Caki2 (cell line): ENCODE results near the gene SLC22A16. TPM values are rescaled to one million over a fixed set of nuclear protein-coding genes. Genes with fewer than 3 reads are reported as not detected.
"Not testable (repeated sequence)": the region's sequence is repeated elsewhere in the genome, so short reads cannot be mapped to it uniquely, and the experiment has no call there.

Experiments used
- DNase-seq: peaks from one replicate; pipeline ENCODE4 v3.0.0-alpha.2; 2015; ENCODE audit warnings: low read depth
- in situ Hi-C: cut with HindIII; loops from 2 replicates; pipeline ENCODE4 v1.10.0; 2016; ENCODE audit warnings: low sequenced_read_pairs, low pct_unique_long_range_greater_than_20kb, mixed read lengths
- total RNA-seq: library from RNA; depleted of rRNA; stranded (reverse); fragments of >200 nt; shearing (Covaris generic); gene quantifications from 2 replicates; pipeline ENCODE4 v1.2.3, GENCODE V29; 2014; ENCODE audit warnings: low replicate concordance; rRNA removed

SLC22A16 gene, protein sequence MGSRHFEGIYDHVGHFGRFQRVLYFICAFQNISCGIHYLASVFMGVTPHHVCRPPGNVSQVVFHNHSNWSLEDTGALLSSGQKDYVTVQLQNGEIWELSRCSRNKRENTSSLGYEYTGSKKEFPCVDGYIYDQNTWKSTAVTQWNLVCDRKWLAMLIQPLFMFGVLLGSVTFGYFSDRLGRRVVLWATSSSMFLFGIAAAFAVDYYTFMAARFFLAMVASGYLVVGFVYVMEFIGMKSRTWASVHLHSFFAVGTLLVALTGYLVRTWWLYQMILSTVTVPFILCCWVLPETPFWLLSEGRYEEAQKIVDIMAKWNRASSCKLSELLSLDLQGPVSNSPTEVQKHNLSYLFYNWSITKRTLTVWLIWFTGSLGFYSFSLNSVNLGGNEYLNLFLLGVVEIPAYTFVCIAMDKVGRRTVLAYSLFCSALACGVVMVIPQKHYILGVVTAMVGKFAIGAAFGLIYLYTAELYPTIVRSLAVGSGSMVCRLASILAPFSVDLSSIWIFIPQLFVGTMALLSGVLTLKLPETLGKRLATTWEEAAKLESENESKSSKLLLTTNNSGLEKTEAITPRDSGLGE
- total RNA-seq = not detected in 2 replicates

DNA sequence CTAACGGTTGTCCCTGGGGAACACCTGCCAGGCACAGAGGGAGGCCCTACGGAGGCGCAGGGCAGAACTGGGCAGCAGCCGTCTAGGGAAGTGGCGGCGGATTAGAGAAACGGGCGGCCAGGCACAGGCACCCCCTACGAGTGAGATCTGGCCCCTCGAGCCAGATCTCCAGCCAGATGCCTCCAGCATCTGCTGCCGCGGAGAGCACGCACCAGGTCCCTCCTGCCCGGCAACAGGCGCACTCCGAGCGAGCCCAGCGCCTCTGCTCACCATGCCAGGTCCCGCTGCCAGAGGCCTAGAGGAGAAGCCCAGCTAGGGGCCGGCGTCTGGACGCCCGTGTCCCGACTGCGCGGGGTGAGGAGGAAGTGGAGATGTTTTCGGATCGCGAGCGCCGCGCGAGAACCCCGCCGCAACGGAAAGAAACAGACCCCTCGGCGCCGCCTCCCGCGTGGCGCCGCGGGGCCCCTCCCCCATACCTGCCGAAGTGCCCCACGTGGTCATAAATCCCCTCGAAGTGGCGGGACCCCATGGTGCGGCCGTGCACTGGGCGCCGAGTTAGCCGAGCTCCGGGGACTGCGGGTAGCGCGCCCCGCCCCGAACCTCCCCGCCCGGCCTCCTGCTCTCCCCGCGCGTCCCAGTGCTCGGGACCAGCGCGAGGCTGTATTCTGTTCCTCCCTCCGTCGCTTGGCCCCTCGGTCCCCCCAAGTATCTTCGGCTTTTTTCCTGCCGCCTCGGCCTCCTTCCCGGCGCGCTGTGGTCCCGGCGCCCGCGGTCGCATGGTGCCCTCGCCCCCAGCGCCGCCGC is at the start of gene SLC22A16:
Gene SLC22A16 (minus strand): TSS at position 568 of the 804 bp plus-strand sequence. CDS start 39 bp downstream, at position 529.
- no peak for DNase-seq
- in situ Hi-C loops = no loop called here

DNA sequence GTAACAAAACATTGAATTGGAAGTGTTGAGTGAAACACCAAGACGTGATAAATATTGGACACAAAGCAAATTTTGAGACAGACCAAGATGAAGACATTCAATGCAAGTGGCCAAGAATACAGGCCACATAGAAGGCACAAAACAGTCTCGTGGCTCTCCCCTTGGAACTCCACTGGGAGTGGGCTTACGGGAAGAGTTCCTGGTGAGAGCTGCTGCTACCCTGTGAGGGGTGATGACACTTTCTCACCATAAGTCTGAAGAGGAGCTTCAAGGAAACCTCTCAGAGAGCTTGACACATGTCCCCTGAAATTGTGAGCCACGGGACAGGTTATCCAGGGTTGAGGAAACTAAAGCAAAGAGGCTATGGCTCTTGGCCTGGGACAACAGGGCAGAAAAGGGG is 48.6 kb upstream of the SLC22A16 start:
- DNase-seq = no peak
- in situ Hi-C loops = no loop called here

DNA sequence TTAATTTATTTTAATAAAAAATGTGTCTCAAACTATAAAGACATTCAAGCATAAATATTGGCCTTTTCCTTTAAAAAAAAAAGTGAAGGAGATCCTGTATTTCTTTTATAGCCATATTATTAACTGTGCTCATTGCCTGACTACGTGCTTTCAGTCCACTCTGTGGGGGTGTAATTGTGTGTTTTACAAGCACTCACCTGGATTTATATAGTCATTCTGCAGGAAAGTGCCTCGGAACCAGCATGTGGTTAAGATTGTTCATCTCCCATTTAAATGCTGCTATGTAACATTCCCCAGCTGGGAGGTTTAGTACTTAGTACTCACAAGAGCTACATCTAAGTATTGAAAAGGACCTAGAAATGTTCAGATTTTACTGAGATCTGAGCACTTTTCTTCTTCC is 47.9 kb upstream of the SLC22A16 start:
- DNase-seq = no peak
- in situ Hi-C loops = no loop called here

DNA sequence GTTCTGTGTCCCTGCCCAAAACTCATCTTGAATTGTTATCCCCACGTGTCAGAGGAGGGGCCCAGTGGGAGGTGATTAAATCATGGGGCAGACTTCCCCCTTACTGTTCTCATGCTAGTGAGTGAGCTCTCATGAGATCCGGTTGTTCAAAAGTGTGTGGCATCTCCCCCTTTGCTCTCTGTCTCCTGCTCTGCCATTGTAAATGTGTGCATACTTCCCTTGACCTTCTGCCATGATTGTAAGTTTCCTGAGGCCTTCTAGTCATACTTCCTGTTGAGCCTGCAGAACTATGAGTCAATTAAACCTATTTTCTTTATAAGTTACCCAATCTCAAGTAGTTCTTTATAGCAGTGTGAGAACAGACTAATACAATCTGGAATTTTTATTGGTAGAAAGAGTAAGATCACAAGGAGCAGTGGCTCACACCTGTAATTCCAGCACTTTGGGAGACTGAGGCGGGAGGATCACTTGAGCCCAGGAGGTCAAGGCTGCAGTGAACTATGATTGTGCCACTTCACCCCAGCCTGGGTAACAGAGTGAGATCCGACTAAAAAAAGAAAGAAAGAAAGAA is 47.1 kb upstream of the SLC22A16 start:
- in situ Hi-C loops = no loop called here
- DNase-seq = no peak

DNA sequence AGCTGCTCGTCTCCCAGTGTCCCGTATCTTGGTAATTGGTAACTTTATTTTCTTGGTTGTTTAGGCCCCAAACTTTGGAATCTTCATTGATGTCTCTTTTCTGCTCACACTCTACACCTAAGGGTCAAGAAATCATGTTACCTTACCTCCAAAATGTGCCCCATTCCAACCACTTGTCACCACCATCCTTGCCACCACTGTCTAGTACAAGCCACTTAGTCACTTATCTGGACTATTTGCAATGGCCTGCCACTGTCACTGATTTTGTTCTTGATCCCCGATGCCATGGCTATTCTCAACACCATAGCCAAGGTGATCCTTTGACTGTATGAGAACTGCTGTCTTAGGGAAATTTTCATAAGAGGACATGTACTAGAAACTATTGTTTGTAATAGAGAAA is 46.0 kb upstream of the SLC22A16 start:
- in situ Hi-C loops = no loop called here
- DNase-seq = no peak

DNA sequence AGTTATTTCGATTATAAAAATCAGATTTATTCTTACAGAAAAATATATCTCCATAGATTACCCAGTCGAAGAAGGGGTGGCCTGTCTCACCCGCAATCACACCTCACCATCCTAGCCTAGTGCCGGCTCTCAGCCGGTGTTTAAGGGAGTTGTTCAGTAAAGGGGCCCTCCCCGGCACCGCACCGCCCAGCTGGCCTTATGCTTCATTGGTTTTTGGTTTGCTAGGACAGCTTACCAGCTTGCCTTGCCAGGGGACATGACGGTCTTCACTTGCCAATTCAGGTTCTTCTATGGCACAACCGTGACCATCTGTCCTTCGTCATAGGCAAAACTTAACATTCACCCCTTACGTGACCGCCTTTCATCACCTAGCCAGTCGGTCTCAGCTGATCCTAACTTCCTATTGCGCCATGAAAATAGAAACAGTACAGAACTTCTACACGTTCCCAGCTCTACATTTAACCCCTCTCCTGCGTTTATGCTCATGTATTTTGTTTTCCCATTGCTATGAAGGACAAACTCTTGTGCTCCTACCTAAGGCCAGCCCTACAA is 44.7 kb upstream of the SLC22A16 start:
- DNase-seq = no peak
- in situ Hi-C loops = no loop called here

DNA sequence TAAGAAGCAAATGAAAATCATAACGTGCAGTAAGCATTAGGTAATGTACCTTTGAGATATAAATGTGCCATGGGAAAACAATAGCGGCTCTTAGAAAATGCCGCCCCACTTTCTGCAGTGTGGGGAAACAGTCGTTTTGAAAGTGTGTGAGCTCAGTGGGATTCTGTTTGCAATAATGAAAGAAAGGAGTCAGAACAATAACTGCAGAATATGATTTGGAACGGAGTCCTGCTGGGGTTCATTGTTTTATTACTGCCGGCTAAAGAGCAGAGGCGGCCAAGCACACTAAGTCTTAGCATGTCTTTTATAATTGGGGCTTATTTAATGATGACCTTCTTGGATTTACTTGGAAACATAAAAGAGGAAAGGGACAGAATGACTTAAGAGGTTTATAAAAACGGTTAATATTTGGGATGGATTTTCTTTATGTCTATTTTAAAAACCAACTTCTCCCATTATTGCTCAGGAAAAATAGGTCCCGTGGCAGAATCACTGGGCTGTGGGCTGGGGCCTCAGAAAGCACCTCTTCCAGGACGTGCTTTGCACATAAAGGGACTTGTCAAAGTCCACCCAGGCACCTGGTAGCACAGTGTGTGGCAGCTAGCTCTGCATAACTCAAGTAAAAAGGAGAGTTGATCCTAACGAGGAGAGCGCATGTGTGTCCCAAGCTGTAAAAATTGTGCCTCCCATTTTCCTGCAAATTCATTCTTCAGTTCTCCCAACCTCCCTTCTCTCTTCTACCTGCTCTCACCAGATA is 44.0 kb upstream of the SLC22A16 start:
- DNase-seq = no peak
- in situ Hi-C loops = no loop called here

DNA sequence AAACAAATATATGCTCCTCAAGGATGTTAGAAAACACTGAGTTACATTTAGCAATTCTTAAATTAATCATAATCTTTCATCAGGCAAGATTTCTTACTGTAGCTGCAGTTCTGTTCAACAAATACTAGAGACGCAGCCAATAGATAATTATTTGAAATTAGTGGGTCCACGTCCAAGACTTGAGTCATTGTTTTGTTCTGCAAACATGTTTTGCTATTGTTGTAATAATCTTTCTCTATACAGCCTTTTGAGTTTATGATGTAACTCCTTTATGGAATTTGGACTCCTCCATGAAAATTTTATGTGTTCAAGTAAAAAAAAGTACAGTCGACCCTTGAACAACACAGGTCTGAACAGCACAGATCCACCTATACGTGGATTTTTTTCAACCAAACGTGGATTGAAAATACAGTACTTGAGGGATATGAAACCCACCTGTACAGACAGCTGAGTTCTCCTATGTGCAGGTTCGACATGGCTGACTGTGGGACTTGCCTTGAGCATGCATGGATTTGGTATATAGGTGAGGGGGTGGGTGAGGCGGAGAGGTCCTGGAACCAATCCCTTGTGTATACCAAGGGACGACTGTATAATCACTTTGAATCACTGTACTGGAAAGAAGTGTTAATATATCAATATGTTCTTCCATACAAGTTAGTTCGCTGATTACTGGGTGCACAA is 41.3 kb upstream of the SLC22A16 start:
- no peak for DNase-seq
- in situ Hi-C loops = no loop called here

DNA sequence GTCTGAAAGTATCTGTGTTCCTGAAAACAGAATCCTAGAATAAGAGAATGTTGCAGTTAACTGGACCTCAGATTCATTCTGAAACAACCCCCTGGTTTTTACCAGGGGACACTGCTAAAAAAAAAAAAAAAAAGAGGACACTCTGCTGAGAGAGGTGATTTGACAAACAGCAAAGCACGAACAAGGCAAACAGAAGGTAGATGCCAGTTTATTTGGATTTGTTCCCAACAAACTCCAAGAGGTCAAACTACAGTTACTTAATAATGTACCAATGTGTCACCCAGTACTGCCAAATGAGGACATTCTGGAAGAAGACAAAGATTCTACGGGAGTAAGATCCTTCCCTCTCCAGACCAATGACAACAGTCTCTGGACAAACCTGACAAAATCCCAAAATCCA is 40.6 kb upstream of the SLC22A16 start:
- in situ Hi-C loops = no loop called here
- no peak for DNase-seq

DNA sequence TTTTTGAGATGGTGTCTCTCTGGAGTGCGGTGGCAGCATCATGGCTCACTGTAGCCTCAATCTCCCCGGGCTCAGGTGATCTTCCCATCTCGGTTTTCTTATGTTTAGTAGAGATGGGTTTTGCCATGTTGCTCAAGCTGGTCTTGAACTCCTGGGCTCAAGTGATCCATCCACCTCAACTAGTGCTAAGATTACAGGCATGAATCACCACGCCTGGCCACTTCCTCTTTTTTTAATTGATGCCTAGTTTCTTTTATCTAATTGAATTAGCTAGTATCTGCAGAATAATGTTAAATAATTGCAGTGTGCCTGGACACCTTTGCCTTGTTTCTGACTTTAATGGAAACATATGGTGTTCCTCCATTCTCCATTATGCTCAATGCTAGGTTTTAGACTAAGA is 38.4 kb upstream of the SLC22A16 start:
- in situ Hi-C loops = no loop called here

DNA sequence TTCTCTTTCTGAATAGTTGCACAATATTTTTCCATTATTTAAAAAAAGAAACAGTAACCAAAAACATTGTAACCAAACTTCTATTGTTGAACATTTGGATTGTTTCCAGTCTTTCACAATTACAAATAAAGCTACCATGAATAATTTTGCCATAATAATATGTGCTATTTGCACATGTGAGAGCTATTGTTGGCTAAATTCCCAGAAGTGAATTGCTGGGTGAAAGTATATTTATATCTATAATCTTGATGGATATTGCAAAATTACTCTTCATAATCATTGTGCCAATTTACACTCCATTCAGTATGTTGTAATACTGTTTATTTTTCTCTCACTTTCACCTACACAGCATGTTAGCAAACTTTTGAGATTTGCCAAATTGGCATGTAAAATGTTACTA is 36.6 kb upstream of the SLC22A16 start:
- no peak for DNase-seq
- in situ Hi-C loops = no loop called here

More for the DNA sequence above, 38.4 kb upstream of the SLC22A16 start:
- DNase-seq = no peak

DNA sequence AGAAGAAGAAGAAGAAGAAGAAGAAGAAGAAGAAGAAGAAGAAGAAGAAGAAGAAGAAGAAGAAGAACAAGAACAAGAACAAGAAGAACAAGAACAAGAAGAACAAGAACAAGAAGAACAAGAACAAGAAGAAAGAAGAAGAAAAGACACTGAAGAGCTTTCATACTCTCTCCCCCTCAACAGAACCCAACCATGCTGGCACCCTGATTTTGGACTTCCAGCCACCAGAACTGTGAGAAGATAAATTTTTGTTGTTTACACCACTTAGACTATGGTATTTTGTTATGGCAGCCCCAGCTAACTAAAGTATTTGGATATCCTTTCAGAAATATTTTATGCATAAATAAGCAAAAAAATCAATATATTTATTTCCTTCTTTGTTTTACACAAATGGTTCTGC is 36.1 kb upstream of the SLC22A16 start:
- DNase-seq, in situ Hi-C loops: not testable (repeated sequence)

DNA sequence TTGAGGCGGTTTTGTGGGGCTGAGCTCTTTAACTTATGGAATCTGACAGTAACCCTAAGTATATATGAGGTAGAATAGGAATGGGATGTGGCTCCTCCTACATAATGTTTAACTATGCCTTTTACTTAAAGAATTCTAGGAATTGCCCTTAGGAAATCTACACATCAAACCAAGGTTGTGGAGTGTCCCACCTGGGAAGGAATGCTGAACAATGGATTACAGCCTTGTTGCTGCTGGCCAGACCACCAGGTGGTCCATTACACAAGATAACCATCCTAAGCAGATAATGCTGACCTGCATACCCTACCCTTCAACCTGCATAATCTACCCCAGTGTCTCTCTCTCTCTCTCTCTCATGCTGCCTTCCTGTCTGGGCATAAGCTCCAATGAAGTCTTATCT is 35.0 kb upstream of the SLC22A16 start:
- in situ Hi-C loops = no loop called here
- no peak for DNase-seq

DNA sequence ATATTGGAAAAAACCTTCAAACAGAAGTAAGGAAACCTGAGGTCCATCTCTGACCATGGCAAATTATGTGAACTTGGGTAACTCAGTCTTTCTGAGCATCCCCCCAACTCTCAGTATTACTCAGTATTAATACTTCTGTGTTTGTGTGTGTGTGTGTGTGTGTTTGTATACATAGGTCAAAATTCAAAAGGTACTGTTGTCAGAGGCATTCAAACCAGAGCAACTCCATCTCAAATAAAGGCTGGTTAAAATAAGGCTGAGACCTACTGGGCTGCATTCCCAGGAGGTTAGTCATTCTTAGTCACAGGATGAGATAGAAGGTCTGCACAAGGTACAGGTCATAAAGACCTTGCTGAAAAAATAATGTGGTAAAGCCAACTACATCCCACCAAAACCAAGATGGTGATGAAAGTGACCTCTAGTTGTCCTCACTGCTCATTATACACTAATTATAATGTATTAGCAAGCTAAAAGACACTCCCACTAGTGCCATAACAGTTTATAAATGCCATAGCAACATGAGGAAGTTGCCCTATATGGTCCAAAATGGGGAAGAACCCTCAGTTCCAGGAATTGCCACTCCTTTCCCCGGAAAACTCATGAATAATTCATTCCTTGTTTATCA is 33.3 kb upstream of the SLC22A16 start:
- in situ Hi-C loops = no loop called here
- peak; percentile 52 for DNase-seq

DNA sequence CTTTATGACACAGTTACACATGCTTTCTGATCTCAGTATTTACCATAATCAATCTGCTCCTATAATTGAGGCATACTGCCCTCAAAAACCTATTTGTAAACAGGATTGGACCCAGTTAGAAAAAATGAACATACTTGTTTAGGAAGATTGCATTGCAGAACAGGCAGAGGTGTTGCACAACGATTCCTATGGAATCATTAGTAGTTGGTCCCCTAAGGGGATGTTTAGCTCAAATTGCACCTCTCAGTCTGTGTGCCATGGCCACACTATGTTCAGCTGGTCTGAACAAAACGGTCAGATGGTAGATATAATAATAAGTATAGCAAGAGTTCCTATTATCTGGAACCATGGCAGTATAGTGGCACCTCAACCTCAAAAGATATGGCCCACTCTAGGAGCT is 28.5 kb upstream of the SLC22A16 start:
- in situ Hi-C loops, DNase-seq: not testable (repeated sequence)

DNA sequence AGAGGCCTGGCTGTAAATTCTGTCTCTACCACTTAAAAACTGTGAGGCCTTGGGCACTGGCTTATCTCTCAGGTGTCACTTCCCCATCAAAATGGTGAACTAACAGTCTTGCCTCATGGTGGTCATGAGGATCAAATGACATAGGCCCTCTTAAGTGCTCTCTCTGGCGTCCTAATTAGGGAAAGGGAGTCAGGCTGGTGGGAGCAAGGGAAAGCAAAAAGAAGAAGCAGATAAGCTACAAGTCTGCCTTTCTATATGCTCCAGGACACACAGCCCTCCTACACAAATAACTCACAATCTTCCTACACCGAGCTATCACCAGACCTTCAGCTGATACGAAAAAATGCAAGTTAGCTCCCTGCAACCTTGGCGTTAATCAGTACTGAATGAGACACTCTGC is 19.5 kb upstream of the SLC22A16 start:
- DNase-seq = no peak
- in situ Hi-C loops = no loop called here

DNA sequence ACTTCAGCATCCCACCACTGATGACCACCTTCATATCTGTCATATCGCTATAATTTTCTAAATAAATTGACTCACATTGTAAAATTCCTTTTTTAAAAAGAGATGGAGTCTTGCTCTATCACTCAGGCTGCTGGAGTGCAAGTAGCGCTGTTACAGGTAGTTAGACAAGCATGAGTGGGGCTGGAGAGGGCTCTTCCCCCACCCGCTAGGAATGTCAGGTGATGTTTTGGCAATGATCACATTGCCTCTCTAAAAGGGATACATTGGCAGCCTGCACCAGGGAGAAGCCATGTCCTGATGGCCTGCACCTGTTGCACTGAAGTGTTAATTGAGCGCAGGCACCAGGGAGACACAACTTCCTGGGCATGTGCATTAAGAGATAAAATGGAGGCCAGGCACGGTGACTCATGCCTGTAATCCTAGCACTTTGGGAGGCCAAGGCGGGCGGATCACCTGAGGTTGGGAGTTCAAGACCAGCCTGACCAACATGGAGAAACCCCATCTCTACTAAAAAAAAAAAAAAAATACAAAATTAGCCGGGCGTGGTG is 16.9 kb upstream of the SLC22A16 start:
- no peak for DNase-seq

More for the DNA sequence above, 16.9 kb upstream of the SLC22A16 start:
- in situ Hi-C loops = no loop called here
